Measurements from ENCODE around the gene GPS2.

DNA sequence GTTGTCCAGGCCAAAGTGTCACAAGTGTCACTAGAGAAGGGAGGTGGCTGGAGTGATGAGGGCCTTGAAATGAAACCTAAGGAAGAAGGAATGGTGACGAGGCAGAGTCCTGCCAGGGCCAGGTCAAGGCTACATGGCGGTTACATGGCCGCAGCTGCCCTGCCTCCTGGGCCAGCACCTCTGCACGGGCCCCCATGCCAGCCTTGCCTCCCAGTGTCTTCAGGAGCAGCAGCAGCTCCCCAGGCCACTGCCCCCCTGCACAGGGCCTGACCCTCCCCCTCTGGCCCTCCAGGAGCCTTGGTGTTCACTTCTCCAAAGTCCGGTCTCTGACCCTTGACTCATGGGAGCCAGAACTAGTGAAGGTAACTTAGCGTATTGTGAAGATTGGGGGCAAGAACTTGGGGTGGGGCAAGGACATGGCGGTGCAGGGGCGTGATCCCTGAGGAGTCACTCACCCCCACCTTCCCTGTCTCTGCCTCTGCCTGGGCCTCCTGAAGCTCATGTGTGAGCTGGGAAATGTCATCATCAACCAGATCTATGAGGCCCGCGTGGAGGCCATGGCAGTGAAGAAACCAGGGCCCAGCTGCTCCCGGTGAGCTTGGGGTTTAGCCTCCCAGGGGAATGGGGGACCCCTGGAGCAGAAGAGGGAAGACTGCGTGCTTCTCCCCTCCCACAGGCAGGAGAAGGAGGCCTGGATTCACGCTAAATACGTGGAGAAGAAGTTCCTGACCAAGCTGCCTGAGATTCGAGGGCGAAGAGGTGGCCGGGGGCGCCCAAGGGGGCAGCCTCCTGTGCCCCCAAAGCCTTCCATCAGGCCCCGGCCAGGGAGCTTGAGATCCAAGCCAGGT lies 32.7 kb upstream of the GPS2 start:
- TF ChIP-seq, protein P1, sequence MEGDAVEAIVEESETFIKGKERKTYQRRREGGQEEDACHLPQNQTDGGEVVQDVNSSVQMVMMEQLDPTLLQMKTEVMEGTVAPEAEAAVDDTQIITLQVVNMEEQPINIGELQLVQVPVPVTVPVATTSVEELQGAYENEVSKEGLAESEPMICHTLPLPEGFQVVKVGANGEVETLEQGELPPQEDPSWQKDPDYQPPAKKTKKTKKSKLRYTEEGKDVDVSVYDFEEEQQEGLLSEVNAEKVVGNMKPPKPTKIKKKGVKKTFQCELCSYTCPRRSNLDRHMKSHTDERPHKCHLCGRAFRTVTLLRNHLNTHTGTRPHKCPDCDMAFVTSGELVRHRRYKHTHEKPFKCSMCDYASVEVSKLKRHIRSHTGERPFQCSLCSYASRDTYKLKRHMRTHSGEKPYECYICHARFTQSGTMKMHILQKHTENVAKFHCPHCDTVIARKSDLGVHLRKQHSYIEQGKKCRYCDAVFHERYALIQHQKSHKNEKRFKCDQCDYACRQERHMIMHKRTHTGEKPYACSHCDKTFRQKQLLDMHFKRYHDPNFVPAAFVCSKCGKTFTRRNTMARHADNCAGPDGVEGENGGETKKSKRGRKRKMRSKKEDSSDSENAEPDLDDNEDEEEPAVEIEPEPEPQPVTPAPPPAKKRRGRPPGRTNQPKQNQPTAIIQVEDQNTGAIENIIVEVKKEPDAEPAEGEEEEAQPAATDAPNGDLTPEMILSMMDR (IDR thresholded peaks at IDR 0.05; ENCODE audit: extremely low read depth in 1 of 2, insufficient read depth in 1 of 2, low read depth in 1 of 2, low read length in 2 of 2) = no peak
- TF ChIP-seq POLR2AphosphoS5 (IDR thresholded peaks at IDR 0.05; ENCODE audit: insufficient read depth, low read depth, low read length) (no peak), POLR2A (IDR thresholded peaks at IDR 0.05; ENCODE audit: low read depth, low read length) (no peak)

Data from endothelial cell of umbilical vein (primary cell).